ENCODE measurements around the gene CMSS1.

Gene CMSS1

DNA sequence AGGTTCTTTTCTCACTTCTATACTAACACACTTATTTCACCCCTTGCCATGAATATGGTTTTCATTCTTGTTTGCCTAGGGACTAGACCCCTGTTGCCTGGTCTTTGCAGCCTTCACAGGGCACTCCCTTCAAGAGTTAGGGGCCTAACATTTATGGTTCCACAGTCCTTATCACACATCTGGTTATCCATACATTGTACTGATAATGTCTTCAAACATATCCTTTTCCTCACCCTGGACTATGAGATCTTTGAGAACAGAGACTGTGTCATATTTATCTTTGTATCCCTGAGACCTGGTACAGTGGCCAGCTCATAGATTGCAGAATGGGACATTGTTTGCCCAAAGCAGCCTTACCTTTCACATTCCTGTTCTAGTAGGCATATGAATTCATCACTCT, 106.2 kb downstream of the CMSS1 start:
- ATAC-seq (ENCODE audit: low read depth) (no peak), DNase-seq (ENCODE audit: low spot score in 2 of 2) (no peak)
- peaks cover 2% of the 10 kb centered on the region for H3K9me3 Mint-ChIP-seq
- no peak overlapping the region for H3K27ac Mint-ChIP-seq
- H3K36me3 Mint-ChIP-seq, result peaks cover 15% of the 10 kb centered on the region
- H3K4me3 Mint-ChIP-seq, result no peak overlapping the region
- peaks cover 13% of the 10 kb centered on the region for H3K4me1 Mint-ChIP-seq
- H3K27me3 Mint-ChIP-seq, result no peaks in the 10 kb centered on the region

DNA sequence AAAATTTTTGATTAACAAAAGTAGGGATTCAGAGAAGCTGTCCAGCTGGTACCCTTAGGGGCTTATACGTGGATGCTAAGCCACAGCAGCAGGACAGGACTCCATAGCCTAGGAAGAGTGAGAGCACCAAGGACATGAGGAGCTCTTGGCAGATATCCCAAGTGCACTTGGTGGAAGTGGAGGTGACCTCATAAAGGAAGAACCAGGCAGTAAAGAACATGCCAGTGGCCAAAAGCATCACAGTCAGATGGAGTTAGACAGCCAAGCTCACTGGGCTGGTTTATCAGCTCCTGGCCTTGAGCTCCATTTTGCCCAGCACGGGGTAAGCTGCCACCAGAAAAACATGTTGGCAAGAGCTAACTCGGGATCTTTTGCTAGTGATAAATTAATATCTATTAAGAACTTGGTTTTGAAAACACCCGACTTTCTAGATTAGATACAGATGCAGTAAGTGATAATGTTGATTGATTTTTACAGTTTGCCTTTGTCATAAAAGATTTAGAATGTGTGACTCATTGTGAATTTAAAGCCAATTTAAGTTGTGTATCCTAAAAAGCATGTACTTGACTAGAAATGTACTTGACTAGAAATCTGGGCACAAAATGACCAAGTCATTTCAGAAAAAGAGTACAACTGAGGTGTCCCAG, 108.0 kb downstream of the CMSS1 start:
- no peak overlapping the region for H3K27ac Mint-ChIP-seq
- H3K9me3 Mint-ChIP-seq, result peaks cover 2% of the 10 kb centered on the region
- H3K4me1 Mint-ChIP-seq, result peaks cover 17% of the 10 kb centered on the region
- ATAC-seq (ENCODE audit: low read depth) (no peak), DNase-seq (ENCODE audit: low spot score in 2 of 2) (no peak)
- no peak overlapping the region for H3K4me3 Mint-ChIP-seq
- no peaks in the 10 kb centered on the region for H3K27me3 Mint-ChIP-seq
- H3K36me3 Mint-ChIP-seq, result peaks cover 15% of the 10 kb centered on the region

DNA sequence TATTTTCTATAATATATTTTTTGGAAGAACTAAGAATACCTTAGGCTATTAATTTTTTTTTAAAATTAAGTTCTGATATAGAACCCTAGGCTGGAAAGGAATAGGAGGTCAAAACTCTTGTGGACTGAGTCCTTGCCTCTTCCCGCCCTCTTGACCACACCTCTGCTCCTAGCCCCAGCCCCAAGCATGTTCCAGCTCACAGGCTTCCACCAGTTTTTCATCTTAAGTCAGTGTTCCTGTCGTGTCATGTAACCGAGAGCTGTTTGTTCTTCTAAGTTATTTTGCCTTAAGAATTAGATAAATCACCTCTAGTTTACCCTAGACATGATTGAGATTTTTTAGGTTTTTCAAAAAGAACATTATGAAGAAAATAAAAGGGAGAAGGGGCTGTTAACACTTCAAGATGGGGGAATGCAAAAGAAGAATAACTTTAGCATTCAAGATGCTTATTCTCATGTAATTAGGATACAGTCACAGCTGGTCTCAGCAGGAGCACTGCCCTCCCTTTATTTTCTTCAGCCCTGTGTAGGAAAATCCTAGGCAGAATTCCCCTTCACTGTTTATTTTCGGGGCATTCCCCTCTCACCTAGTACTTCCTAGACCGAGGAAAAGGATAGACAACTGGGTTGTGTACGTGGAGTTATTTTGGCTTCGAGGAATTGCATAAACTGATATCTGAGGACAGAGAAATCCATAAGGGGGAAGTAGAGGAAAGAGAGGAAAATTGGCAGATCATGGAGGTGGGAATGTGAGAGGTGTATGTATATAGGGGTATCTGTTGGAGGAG, 110.2 kb downstream of the CMSS1 start:
- no peak overlapping the region for H3K4me3 Mint-ChIP-seq
- no peaks in the 10 kb centered on the region for H3K27me3 Mint-ChIP-seq
- ATAC-seq (ENCODE audit: low read depth), result no peak

DNA sequence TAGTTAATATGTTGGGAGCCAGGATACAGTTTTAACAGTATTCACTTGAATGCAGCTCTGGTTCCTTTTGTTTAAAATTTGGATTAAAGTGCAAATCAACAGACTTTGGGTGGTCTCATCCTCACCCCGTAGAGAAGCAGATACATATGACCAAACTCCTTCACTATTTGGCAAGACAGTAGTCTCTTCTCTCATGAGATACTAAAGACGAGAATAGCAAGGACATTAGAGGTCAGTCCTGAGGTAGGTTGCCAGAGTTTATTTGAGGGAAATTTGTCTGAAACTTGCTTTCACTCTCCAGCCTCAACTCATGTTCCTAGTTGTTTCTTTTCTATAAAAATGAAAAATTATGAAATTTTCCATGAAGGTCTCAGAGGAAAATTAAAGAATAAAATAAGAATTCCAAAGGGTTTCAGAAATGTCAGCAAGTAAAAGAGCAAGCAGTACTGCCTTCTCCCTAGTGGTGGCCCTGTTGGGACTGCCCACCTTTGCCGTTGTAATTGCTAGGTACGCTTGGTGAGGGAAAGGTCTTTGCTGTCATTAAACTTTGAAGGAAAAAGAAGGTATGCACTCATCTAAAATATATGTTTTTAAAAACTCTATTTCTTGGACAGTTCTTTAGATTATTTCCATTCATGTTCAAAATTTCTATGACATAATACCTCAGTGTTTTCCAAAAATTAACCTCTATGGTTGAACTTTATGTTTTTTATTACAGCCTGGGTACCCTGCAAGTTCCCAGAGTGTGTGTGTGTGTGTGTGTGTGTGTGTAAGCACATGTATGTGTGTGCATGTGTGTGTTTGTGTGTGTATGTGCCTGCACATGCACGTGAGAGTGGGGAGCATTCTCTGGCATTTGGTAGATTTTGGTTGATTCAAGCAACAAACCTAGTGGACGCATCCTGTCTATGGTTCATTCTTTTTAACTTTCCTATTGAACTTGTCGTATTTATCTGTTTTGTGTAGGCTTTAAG, 111.4 kb downstream of the CMSS1 start:
- H3K27me3 Mint-ChIP-seq, result no peaks in the 10 kb centered on the region
- H3K4me3 Mint-ChIP-seq, result no peak overlapping the region
- no peaks in the 10 kb centered on the region for H3K9me3 Mint-ChIP-seq
- peaks cover 7% of the 10 kb centered on the region for H3K4me1 Mint-ChIP-seq
- no peak for ATAC-seq (ENCODE audit: low read depth)
- no peak for DNase-seq (ENCODE audit: low spot score in 2 of 2)
- no peak overlapping the region for H3K27ac Mint-ChIP-seq
- H3K36me3 Mint-ChIP-seq, result peaks cover 8% of the 10 kb centered on the region

More for the DNA sequence above, 110.2 kb downstream of the CMSS1 start:
- H3K27ac Mint-ChIP-seq, result peak overlapping the region; percentile 9
- H3K4me1 Mint-ChIP-seq, result peaks cover 7% of the 10 kb centered on the region
- no peak for DNase-seq (ENCODE audit: low spot score in 2 of 2)
- peaks cover 2% of the 10 kb centered on the region for H3K9me3 Mint-ChIP-seq
- peaks cover 13% of the 10 kb centered on the region for H3K36me3 Mint-ChIP-seq

DNA sequence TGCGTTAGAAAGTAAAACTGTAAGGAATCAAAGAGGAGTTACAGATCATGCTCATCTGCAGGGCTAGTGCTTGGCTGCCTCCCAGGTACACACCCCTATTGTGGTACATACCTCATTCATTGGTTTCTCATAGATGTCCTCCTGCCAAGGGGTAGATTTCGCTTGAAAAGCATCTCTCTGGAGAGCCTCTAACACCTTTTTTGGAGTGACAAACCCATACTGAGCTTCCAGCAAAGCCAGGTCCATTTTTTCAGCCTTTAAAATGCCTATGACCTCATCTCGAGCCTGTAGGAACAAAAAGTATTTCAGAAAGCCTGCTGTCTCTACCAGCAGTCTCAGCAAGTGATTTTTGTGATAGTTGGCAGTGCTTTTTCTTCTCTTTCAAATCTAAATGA, 112.1 kb downstream of the CMSS1 start:
- Mint-ChIP-seq H3K27me3 (no peaks in the 10 kb centered on the region), H3K36me3 (peaks cover 5% of the 10 kb centered on the region), H3K4me1 (peaks cover 7% of the 10 kb centered on the region), H3K9me3 (no peaks in the 10 kb centered on the region), H3K4me3 (no peak overlapping the region), H3K27ac (no peak overlapping the region)
- no peak for DNase-seq (ENCODE audit: low spot score in 2 of 2)
- ATAC-seq (ENCODE audit: low read depth), result no peak

DNA sequence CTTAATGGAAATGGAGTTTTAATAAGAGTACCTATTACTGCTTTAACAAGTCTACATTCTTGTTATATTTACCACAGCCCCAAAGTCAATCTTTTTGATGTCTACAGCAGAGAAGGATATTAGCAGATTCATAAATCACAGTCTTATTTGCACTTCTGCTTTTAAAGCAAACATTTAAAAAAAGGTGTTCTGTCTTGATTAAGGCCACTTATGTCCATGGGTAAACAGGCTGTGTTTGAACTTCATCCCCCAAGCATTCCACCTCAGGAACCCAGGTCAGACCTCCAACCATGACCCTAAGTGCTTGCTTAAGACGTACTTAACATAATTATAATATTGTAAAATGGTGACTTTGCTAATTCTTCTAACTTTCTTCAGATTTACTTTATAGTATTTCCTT, 113.4 kb downstream of the CMSS1 start:
- Mint-ChIP-seq H3K4me1 (peaks cover 7% of the 10 kb centered on the region), H3K27me3 (no peaks in the 10 kb centered on the region), H3K27ac (no peak overlapping the region), H3K4me3 (no peak overlapping the region), H3K36me3 (peaks cover 3% of the 10 kb centered on the region), H3K9me3 (no peaks in the 10 kb centered on the region)
- no peak for ATAC-seq (ENCODE audit: low read depth)
- DNase-seq (ENCODE audit: low spot score in 2 of 2), result no peak

DNA sequence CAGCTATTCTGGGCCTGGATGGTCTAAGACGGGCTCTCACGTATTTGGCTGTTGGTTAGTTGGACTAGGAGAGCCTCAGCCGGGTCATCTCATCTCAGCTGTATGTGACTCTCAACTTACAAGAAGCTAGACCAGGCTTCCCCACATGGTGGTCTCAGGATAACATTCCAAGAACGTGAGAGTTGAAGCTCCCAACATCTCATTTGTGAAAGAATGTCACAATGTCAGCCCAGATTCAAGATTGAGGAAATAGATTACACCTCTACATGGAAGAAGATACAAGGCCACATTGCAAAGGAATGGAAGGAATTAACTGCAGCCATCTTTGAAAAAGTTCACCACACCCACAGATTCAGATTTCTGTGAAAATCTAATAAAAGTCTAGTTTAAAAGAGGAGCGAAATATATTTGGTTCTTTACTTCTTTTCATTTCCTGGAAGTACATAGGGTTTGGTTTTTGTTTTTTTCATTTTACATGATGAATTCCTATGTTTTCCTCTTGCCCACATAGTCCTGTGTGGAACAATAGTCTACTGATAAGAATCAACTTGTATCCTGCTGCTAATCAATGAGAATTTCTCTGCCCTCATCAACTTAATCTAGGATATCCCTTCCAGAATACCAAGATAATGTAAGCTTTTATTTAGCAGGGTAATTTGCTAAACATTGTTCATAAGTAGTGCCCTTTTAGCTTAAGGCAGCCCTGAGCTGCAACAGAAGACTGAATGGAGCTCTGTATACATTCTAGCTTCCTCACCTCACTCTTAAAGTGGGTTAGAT, 116.5 kb downstream of the CMSS1 start:
- Mint-ChIP-seq H3K27ac (no peak overlapping the region), H3K36me3 (no peaks in the 10 kb centered on the region), H3K4me3 (no peak overlapping the region), H3K27me3 (no peaks in the 10 kb centered on the region), H3K9me3 (no peaks in the 10 kb centered on the region), H3K4me1 (peaks cover 14% of the 10 kb centered on the region)
- DNase-seq (ENCODE audit: low spot score in 2 of 2) (no peak), ATAC-seq (ENCODE audit: low read depth) (no peak)

DNA sequence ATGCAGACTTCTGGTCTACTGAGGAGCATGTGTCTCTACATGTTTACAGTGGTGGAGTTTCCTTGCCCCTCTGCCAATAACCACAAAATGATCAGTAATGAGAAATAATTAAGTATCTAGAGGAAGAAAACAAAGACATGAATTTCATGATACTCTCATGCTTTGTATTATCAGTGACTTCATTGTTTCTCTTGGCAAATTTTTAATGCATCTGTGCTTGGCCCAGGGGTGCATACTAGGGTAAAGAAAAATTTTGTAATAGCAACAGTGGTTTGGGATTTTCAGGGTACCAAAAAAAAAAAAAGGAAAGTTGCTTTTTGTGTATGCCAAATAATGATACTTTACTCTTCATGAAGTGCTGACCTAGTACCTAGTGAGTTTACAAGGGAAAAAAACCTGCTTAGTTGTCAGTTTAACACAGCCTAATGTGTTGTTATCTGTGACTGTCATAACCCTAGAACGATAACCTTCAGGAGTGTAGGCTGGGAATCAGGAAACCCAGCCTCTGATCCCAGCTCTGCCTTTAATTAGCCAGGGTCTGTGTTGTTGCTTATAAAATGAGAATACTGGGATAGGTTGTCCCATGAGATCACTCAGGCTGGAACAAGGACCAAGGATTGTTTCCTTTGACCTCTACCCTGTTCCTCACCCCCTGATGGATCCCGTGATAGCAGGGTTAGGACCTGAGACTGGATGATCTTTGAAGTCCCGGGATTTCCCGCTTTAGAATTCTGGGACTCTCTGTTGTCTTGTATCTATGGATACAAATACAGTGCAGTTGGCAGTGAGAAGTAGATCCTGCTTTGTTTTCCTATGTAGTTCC, 117.5 kb downstream of the CMSS1 start:
- H3K4me3 Mint-ChIP-seq, result no peak overlapping the region
- no peaks in the 10 kb centered on the region for H3K36me3 Mint-ChIP-seq
- DNase-seq (ENCODE audit: low spot score in 2 of 2), result no peak
- H3K4me1 Mint-ChIP-seq, result peaks cover 10% of the 10 kb centered on the region
- no peaks in the 10 kb centered on the region for H3K27me3 Mint-ChIP-seq
- H3K9me3 Mint-ChIP-seq, result no peaks in the 10 kb centered on the region
- H3K27ac Mint-ChIP-seq, result no peak overlapping the region
- ATAC-seq (ENCODE audit: low read depth), result no peak

DNA sequence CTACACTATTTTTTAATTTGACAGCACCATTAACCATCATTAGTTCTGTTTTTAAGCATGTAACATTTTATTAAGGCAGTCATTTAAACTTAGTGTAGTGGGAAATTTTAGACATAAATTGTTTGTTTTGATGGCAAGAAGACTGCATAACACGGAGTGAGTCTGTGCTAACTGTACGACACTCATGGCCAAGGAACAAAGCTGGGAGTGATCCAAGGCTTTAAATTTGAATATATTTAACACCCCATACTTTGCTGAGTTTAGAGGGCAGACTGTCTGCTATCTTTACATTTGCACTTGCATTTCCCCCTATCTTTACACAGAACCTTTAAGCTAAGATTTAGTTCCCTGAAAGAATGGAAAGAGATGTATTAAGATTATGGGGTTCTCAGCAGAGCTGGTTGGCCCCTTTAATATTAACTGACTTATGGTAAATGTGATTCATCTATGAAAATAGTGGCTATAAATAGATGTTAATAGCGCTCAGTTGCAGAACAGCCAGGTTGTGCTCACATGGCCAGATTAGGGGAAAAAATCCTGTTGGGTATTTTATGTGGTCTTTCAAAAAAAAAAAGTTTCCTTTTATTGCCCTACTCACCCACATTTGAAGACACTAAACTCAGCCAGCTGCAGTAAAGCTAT, 120.7 kb downstream of the CMSS1 start:
- peaks cover 10% of the 10 kb centered on the region for H3K4me1 Mint-ChIP-seq
- no peak for DNase-seq (ENCODE audit: low spot score in 2 of 2)
- H3K4me3 Mint-ChIP-seq, result peak overlapping the region; percentile 79
- H3K36me3 Mint-ChIP-seq, result peaks cover 2% of the 10 kb centered on the region
- no peaks in the 10 kb centered on the region for H3K27me3 Mint-ChIP-seq
- no peak overlapping the region for H3K27ac Mint-ChIP-seq
- ATAC-seq (ENCODE audit: low read depth), result no peak
- no peaks in the 10 kb centered on the region for H3K9me3 Mint-ChIP-seq

DNA sequence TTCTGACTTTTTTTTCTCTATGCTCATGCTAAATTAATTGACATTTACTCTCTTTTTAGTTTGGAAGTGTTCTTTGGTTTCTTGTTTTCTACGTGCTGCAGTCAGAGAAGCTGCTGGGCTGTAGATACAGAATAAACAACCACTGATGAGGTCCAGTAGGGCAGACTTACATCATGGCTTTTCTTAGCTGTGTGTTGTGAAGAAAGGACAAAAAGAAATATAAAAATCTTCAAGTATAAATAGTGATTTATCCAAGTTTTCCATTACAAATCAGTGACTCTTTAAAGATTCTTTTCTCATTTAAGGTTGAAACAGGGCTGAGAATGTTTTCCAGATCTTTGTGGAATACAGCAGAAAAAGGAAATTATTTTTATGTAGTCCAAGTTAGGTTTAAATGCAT, 122.2 kb downstream of the CMSS1 start:
- Mint-ChIP-seq H3K9me3 (no peaks in the 10 kb centered on the region), H3K4me3 (no peak overlapping the region), H3K27me3 (no peaks in the 10 kb centered on the region), H3K36me3 (peaks cover 2% of the 10 kb centered on the region), H3K4me1 (peaks cover 14% of the 10 kb centered on the region), H3K27ac (peak overlapping the region; percentile 3)
- no peak for DNase-seq (ENCODE audit: low spot score in 2 of 2)
- no peak for ATAC-seq (ENCODE audit: low read depth)

DNA sequence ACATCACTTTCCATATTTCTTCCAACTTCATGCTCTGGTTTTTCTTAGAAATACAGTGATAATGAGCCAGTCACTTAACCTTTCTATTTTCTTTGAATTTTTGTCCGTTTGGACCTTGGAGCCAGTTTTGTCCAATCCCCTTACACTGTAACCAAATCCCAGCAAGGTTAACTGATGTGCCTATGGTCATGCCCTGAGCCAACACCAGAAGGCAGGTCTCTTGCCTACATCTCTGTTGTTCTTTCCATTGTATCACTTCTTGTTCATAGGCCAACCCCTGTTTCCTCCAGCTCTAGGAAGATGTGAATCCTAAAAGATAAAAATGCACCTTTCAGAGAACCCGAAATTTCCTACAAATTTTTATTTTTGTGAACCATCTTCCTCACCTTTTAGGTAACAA, 122.7 kb downstream of the CMSS1 start:
- peaks cover 2% of the 10 kb centered on the region for H3K36me3 Mint-ChIP-seq
- no peak for ATAC-seq (ENCODE audit: low read depth)
- peaks cover 17% of the 10 kb centered on the region for H3K4me1 Mint-ChIP-seq
- DNase-seq (ENCODE audit: low spot score in 2 of 2), result no peak
- H3K9me3 Mint-ChIP-seq, result no peaks in the 10 kb centered on the region
- H3K4me3 Mint-ChIP-seq, result no peak overlapping the region
- no peak overlapping the region for H3K27ac Mint-ChIP-seq
- no peaks in the 10 kb centered on the region for H3K27me3 Mint-ChIP-seq

DNA sequence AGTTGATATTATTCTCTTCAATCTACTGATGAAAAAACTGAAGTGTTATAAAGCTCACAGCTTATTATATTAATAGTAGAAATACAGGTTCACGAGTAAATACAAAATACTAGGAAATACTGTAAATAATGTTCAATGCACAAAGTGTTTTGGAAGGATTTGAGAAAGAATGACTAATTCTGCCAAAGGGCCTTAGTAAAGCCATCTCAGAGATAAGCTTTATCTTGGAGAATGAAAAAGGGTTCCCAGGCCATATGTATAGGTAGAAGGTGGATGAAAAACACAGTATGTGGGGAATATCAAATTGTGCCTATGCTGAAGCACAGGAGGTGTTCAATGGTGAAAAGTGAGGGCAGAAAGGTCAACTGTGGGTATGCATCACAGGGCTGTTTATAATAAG, 123.5 kb downstream of the CMSS1 start:
- Mint-ChIP-seq H3K4me1 (peaks cover 17% of the 10 kb centered on the region), H3K4me3 (no peak overlapping the region), H3K27ac (no peak overlapping the region), H3K9me3 (no peaks in the 10 kb centered on the region), H3K27me3 (no peaks in the 10 kb centered on the region), H3K36me3 (peaks cover 2% of the 10 kb centered on the region)
- ATAC-seq (ENCODE audit: low read depth), result no peak
- no peak for DNase-seq (ENCODE audit: low spot score in 2 of 2)

Data from memory B cell (primary cell).